Right atrium auricular region (tissue), 2 donors: ENCODE results near the gene NANS. TPM values are rescaled to one million over a fixed set of nuclear protein-coding genes. Genes with fewer than 3 reads are reported as not detected.
A peak's percentile ranks its signal among the peaks of the same experiment; 100 is the strongest.
"Not testable (repeated sequence)": the region's sequence is repeated elsewhere in the genome, so short reads cannot be mapped to it uniquely, and the experiment has no call there.

Experiments used
- DNase-seq: peaks from one replicate; pipeline ENCODE4 v3.0.0-alpha.2; 2019; ENCODE audit warnings: low spot score
- H3K27ac ChIP-seq, 2 donors: fragments of 200-600 bp; sonication (generic); 1 replicate in 1 of 2; 2 replicates in 1 of 2; pipeline ENCODE4 v1.5.1; 2016 to 2019
- H3K27me3 ChIP-seq, 2 donors: fragments of 200-600 bp; sonication (generic); one replicate each; pipeline versions ENCODE4 v1.5.1 to v1.6.0; 2017 to 2019
- H3K36me3 ChIP-seq: fragments of 200-600 bp; sonication (generic); one replicate; pipeline ENCODE4 v1.5.1; 2016
- H3K4me1 ChIP-seq, 2 donors: fragments of 200-600 bp; sonication (generic); one replicate each; pipeline versions ENCODE4 v1.5.1 to v1.6.0; 2017 to 2019
- H3K4me3 ChIP-seq, 2 donors: fragments of 200-600 bp; sonication (generic); 1 replicate in 1 of 2; 2 replicates in 1 of 2; pipeline ENCODE4 v1.5.1; 2017 to 2019; ENCODE audit warnings: mild to moderate bottlenecking in 1 of 2, moderate library complexity in 1 of 2
- H3K9me3 ChIP-seq, 2 donors: fragments of 200-600 bp; sonication (generic); one replicate each; pipeline ENCODE4 v1.5.1; 2019
- CTCF ChIP-seq, 2 donors: fragments of 200-600 bp; sonication (generic); IDR thresholded peaks; one replicate each; pipeline ENCODE4 v1.5.1; 2019; ENCODE audit warnings: antibody characterized with exemption in 2 of 2
- total RNA-seq, 2 donors: library from RNA; depleted of rRNA; stranded (reverse); fragments of >200 nt; gene quantifications; one replicate each; pipeline ENCODE4 v1.1.0, GENCODE V29; 2016

The NANS gene
- total RNA-seq, 2 donors from 2014 or later = 27.4 to 35.5 TPM

GRCh38 chr9:98010445-98010844 is 46.1 kb upstream of the NANS start:
- DNase-seq = no peak
- H3K27ac ChIP-seq = peak overlapping the region; percentile 12 to 13
- H3K36me3 ChIP-seq = peaks cover 74% of the 10 kb centered on the region
- H3K4me1 ChIP-seq = peaks cover 0 to 18% of the 10 kb centered on the region in 2 donors
- H3K9me3 ChIP-seq = no peaks in the 10 kb centered on the region
- TF ChIP-seq CTCF (IDR thresholded peaks at IDR 0.05) = no peak
- no peak overlapping the region for H3K4me3 ChIP-seq
- H3K27me3 ChIP-seq = no peaks in the 10 kb centered on the region

GRCh38 chr9:98011122-98011521 is 45.4 kb upstream of the NANS start:
- H3K4me1 ChIP-seq = peaks cover 0 to 18% of the 10 kb centered on the region in 2 donors
- H3K9me3 ChIP-seq = no peaks in the 10 kb centered on the region
- DNase-seq = no peak
- H3K4me3 ChIP-seq = no peak overlapping the region
- peaks cover 74% of the 10 kb centered on the region for H3K36me3 ChIP-seq
- no peaks in the 10 kb centered on the region for H3K27me3 ChIP-seq
- H3K27ac ChIP-seq = no peak overlapping the region
- TF ChIP-seq CTCF (IDR thresholded peaks at IDR 0.05) = no peak

GRCh38 chr9:98016137-98016680 is 40.3 kb upstream of the NANS start:
- peaks cover 59% of the 10 kb centered on the region for H3K36me3 ChIP-seq
- no peak overlapping the region for H3K4me3 ChIP-seq
- no peaks in the 10 kb centered on the region for H3K9me3 ChIP-seq
- peaks cover 0 to 30% of the 10 kb centered on the region in 2 donors for H3K4me1 ChIP-seq
- no peaks in the 10 kb centered on the region for H3K27me3 ChIP-seq
- no peak for TF ChIP-seq CTCF (IDR thresholded peaks at IDR 0.05)
- H3K27ac ChIP-seq = no peak overlapping the region
- DNase-seq = no peak

GRCh38 chr9:98017306-98017705 is 39.2 kb upstream of the NANS start:
- DNase-seq = no peak
- TF ChIP-seq CTCF (IDR thresholded peaks at IDR 0.05) = no peak
- peak overlapping the region in 1 of 2 donors; percentile 17 for H3K27ac ChIP-seq
- H3K27me3 ChIP-seq = no peaks in the 10 kb centered on the region
- H3K9me3 ChIP-seq = no peaks in the 10 kb centered on the region
- H3K36me3 ChIP-seq = peaks cover 48% of the 10 kb centered on the region
- H3K4me3 ChIP-seq = no peak overlapping the region
- peaks cover 0 to 41% of the 10 kb centered on the region in 2 donors for H3K4me1 ChIP-seq

GRCh38 chr9:98018347-98018746 is 38.2 kb upstream of the NANS start:
- H3K27ac ChIP-seq = no peak overlapping the region
- H3K4me1 ChIP-seq = peaks cover 0 to 41% of the 10 kb centered on the region in 2 donors
- DNase-seq = no peak
- no peaks in the 10 kb centered on the region for H3K27me3 ChIP-seq
- no peak overlapping the region for H3K4me3 ChIP-seq
- H3K36me3 ChIP-seq = peaks cover 38% of the 10 kb centered on the region
- TF ChIP-seq CTCF (IDR thresholded peaks at IDR 0.05) = no peak
- H3K9me3 ChIP-seq = no peaks in the 10 kb centered on the region

- no peak overlapping the region for H3K27ac ChIP-seq
- no peaks in the 10 kb centered on the region for H3K9me3 ChIP-seq
- no peak for DNase-seq
- peaks cover 0 to 41% of the 10 kb centered on the region in 2 donors for H3K4me1 ChIP-seq
- peaks cover 30% of the 10 kb centered on the region for H3K36me3 ChIP-seq
- no peak for TF ChIP-seq CTCF (IDR thresholded peaks at IDR 0.05)
- H3K27me3 ChIP-seq = no peaks in the 10 kb centered on the region
- no peak overlapping the region for H3K4me3 ChIP-seq
These were observed 37.4 kb upstream of the NANS start for GRCh38 chr9:98019098-98019497.

- DNase-seq, H3K4me3 ChIP-seq, H3K9me3 ChIP-seq, H3K27me3 ChIP-seq, H3K27ac ChIP-seq: not testable (repeated sequence)
- peaks cover 0 to 41% of the 10 kb centered on the region in 2 donors for H3K4me1 ChIP-seq
- H3K36me3 ChIP-seq = peaks cover 24% of the 10 kb centered on the region
These were observed 36.7 kb upstream of the NANS start for GRCh38 chr9:98019869-98020268.
